Lung (tissue), 12 donors: ENCODE results near the gene FBL. TPM values are rescaled to one million over a fixed set of nuclear protein-coding genes. Genes with fewer than 3 reads are reported as not detected.

ENCODE experiments used
- ATAC-seq: fragments of 200-7000 bp; cut with Tn5 transposase; one replicate; pipeline ENCODE4 v1.9.1; 2020; ENCODE audit warnings: moderate number of reproducible peaks; ENCODE audit not compliant: insufficient read depth, low FRiP score
- DNase-seq, 3 donors: peaks; one replicate each; pipeline ENCODE4 v3.0.0-alpha.2; 2013 to 2017
- H3K27ac ChIP-seq, 2 donors: one replicate each; pipeline ENCODE4 v1.5.1; 2013; ENCODE audit warnings: mild to moderate bottlenecking in 2 of 2, moderate library complexity in 2 of 2, control low read depth in 1 of 2, inconsistent platforms in 1 of 2, low read depth in 1 of 2, low read length in 1 of 2
- H3K27me3 ChIP-seq, 3 donors: one replicate each; pipeline ENCODE4 v1.5.1; 2013; ENCODE audit warnings: low read length in 2 of 3; ENCODE audit not compliant: control insufficient read depth in 3 of 3, insufficient read depth in 3 of 3
- H3K36me3 ChIP-seq, 4 donors: one replicate each; pipeline ENCODE4 v1.5.1; 2013; ENCODE audit warnings: low read length in 4 of 4, mild to moderate bottlenecking in 1 of 4, moderate library complexity in 1 of 4; ENCODE audit not compliant: control insufficient read depth in 4 of 4, insufficient read depth in 4 of 4
- H3K4me1 ChIP-seq, 5 donors: one replicate each; pipeline ENCODE4 v1.5.1; 2013; ENCODE audit warnings: low read length in 5 of 5, mild to moderate bottlenecking in 2 of 5, moderate library complexity in 1 of 5; ENCODE audit not compliant: control insufficient read depth in 5 of 5, insufficient read depth in 5 of 5
- H3K4me3 ChIP-seq: one replicate; pipeline ENCODE4 v1.5.1; 2013; ENCODE audit warnings: mild to moderate bottlenecking, control low read depth, moderate library complexity
- H3K9ac ChIP-seq, 2 donors: one replicate each; pipeline ENCODE4 v1.5.1; 2013; ENCODE audit warnings: low read length in 2 of 2, control low read depth in 1 of 2; ENCODE audit not compliant: insufficient read depth in 1 of 2
- H3K9me3 ChIP-seq, 4 donors: one replicate each; pipeline ENCODE4 v1.5.1; 2013; ENCODE audit warnings: low read length in 3 of 4, mild to moderate bottlenecking in 1 of 4, moderate library complexity in 1 of 4; ENCODE audit not compliant: control insufficient read depth in 4 of 4, insufficient read depth in 3 of 4
- CTCF ChIP-seq: IDR thresholded peaks from 2 replicates; pipeline ENCODE4 v1.5.1; 2012; ENCODE audit warnings: mild to moderate bottlenecking; ENCODE audit errors: control extremely low read depth, extremely low read depth
- WGBS, 2 donors: extraction: QIAGEN DNeasy Blood & Tissue Kit; methylation state at CpG; one replicate each; pipeline ENCODE4 v1.1.7; 2013; 5-methylcytosine and 5-hydroxymethylcytosine counted together
- polyA plus RNA-seq, 2 donors: library from polyadenylated mRNA; stranded (reverse); fragments of 200-250 nt; gene quantifications; one replicate each; pipeline ENCODE4 v1.2.1, GENCODE V29; 2013
- total RNA-seq, 2 donors: library from RNA; depleted of rRNA in 1 of 2; stranded (reverse); fragments of >200 nt in 1 of 2; gene quantifications; one replicate each; pipeline ENCODE4 v1.2.1, GENCODE V29; 2014 to 2021
- donor health status: control.
- donor health status: control.
- donor health status: Bipolar disorder and iron deficiency.
- donor health status: healthy.
- donor health status: DM: yes; HTN: yes; CAD: no.

FBL gene
- total and polyA plus RNA-seq, 4 donors: 152 to 253 (median 201) TPM

- Histone ChIP-seq H3K4me3 (no peak overlapping the region), H3K4me1 (no peaks in the 10 kb centered on the region), H3K27me3 (no peaks in the 10 kb centered on the region), H3K9ac (no peak overlapping the region), H3K36me3 (no peaks in the 10 kb centered on the region), H3K27ac (no peak overlapping the region), H3K9me3 (peaks cover 0 to 3% (median 0%) of the 10 kb centered on the region in 4 donors)
- TF ChIP-seq CTCF: no peak
- 89 to 95% methylated on average over 6 of the region's 6 CpGs for WGBS, 2 donors
- no peak for ATAC-seq
- no peak for DNase-seq
These were observed 25.2 kb upstream of the FBL start for GRCh38 chr19:39871362-39871761.

GRCh38 chr19:39870171-39870971 is 24.2 kb upstream of the FBL start:
- ATAC-seq (no peak), DNase-seq (no peak)
- H3K4me3 ChIP-seq: no peak overlapping the region
- no peak overlapping the region for H3K27ac ChIP-seq
- TF ChIP-seq CTCF: no peak
- peaks cover 0 to 3% (median 0%) of the 10 kb centered on the region in 4 donors for H3K9me3 ChIP-seq
- WGBS, 2 donors: 58 to 61% methylated on average over 16 of the region's 16 CpGs
- no peaks in the 10 kb centered on the region for H3K4me1 ChIP-seq
- H3K27me3 ChIP-seq: no peaks in the 10 kb centered on the region
- H3K9ac ChIP-seq: no peak overlapping the region
- H3K36me3 ChIP-seq: no peaks in the 10 kb centered on the region

GRCh38 chr19:39867952-39868351 is 21.8 kb upstream of the FBL start:
- Histone ChIP-seq H3K9ac (no peak overlapping the region), H3K9me3 (no peaks in the 10 kb centered on the region), H3K27ac (no peak overlapping the region), H3K27me3 (no peaks in the 10 kb centered on the region), H3K36me3 (no peaks in the 10 kb centered on the region), H3K4me1 (no peaks in the 10 kb centered on the region), H3K4me3 (no peak overlapping the region)
- no peak for TF ChIP-seq CTCF
- 95% methylated on average over 6 of the region's 6 CpGs for WGBS, 2 donors
- no peak for DNase-seq
- ATAC-seq: no peak
